ENCODE results near the gene CREB3L1. TPM values are rescaled to one million over a fixed set of nuclear protein-coding genes. Genes with fewer than 3 reads are reported as not detected.

The CREB3L1 gene
- total and polyA plus RNA-seq, 2 donors (not counting 3 experiments of a cell fraction or from before 2014, with no cell fraction given): 0.23 to 0.84 TPM

DNA sequence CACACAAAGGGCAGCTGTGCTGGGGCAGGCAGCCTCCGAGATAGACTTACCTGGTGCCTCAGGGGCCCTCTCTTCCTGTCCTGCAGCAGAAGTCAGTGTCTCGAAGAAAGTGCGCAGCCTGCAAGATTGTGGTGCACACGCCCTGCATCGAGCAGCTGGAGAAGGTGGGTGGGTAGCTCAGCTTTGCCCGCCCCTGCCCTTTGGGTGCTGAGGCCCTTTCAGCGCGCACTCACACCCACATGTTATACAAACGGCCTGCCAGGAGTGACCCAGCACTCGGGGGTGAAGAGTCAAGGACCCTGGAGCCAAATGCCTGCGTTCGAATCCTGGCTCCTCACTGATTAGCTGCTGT, 90.4 kb downstream of the CREB3L1 start:
- intact Hi-C loops (cut with micrococcal nuclease): loop anchor here (1.0 kb wide), 3 partner anchors 16 to 129 kb away; partner anchors contain the start of gene DGKZ
- CTCF ChIA-PET: interaction anchor here (1.7 to 11.6 kb wide), 3 partner anchors 16 to 24 kb away, joined by 5 to 200 read pairs (median 9); partner anchors contain the start of genes CHRM4 and DGKZ
- no peak for FAIRE-seq

More for the DNA sequence above, 90.4 kb downstream of the CREB3L1 start:
- H2AFZ ChIP-seq (ENCODE audit: low read depth, low read length): no peak overlapping the region
- no TSS peak for BruUV-seq (replicated peaks)
- peaks cover 14% of the 10 kb centered on the region for H3K79me2 ChIP-seq (ENCODE audit: control insufficient read depth, insufficient read depth, low read length)
- peaks cover 0 to 13% of the 10 kb centered on the region in 2 experiments for H3K36me3 ChIP-seq (ENCODE audit: control insufficient read depth in 2 of 2, extremely low read depth in 1 of 2, insufficient read depth in 2 of 2, low read length in 2 of 2)
- H3K4me3 ChIP-seq (replicated peaks in 1 of 3; ENCODE audit: insufficient read depth in 1 of 3, low read depth in 1 of 3, low read length in 3 of 3): no peak overlapping the region
- H3K9ac ChIP-seq (replicated peaks; ENCODE audit: extremely low read depth, insufficient read depth, low read length): no peak overlapping the region
- H3K9me3 ChIP-seq (replicated peaks; ENCODE audit: control insufficient read depth, insufficient read depth, low read length): no peaks in the 10 kb centered on the region
- no peak overlapping the region for H3K27ac ChIP-seq (ENCODE audit: insufficient read depth, low read depth, low read length)
- H3K4me2 ChIP-seq (ENCODE audit: insufficient read depth, low read length): no peak overlapping the region
- no peaks in the 10 kb centered on the region for H4K20me1 ChIP-seq (replicated peaks; ENCODE audit: control insufficient read depth, extremely low read depth, insufficient read depth, low read length)
- no peaks in the 10 kb centered on the region for H3K9me1 ChIP-seq (replicated peaks; ENCODE audit: control insufficient read depth, extremely low read depth, insufficient read depth, low read length)
- H3K27me3 ChIP-seq (ENCODE audit: control insufficient read depth in 2 of 2, insufficient read depth in 2 of 2, low read length in 2 of 2): no peaks in the 10 kb centered on the region
- POLR2A ChIA-PET: no interaction called here
- peaks cover 13% of the 10 kb centered on the region for H3K4me1 ChIP-seq (ENCODE audit: control insufficient read depth, extremely low read depth, insufficient read depth, low read length)
- DNase-seq (ENCODE audit: low read depth, low spot score): no peak
- dilution Hi-C loops (cut with MboI; ENCODE audit: extremely low pct_ligation_motif_present, low sequenced_read_pairs): no loop called here
- TF ChIP-seq EZH2 (IDR thresholded peaks at IDR 0.05; ENCODE audit: borderline replicate concordance, low read depth, low read length, severe bottlenecking): no peak
- TF ChIP-seq, protein P1, sequence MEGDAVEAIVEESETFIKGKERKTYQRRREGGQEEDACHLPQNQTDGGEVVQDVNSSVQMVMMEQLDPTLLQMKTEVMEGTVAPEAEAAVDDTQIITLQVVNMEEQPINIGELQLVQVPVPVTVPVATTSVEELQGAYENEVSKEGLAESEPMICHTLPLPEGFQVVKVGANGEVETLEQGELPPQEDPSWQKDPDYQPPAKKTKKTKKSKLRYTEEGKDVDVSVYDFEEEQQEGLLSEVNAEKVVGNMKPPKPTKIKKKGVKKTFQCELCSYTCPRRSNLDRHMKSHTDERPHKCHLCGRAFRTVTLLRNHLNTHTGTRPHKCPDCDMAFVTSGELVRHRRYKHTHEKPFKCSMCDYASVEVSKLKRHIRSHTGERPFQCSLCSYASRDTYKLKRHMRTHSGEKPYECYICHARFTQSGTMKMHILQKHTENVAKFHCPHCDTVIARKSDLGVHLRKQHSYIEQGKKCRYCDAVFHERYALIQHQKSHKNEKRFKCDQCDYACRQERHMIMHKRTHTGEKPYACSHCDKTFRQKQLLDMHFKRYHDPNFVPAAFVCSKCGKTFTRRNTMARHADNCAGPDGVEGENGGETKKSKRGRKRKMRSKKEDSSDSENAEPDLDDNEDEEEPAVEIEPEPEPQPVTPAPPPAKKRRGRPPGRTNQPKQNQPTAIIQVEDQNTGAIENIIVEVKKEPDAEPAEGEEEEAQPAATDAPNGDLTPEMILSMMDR (IDR thresholded peaks at IDR 0.05; ENCODE audit: extremely low read depth in 1 of 2, insufficient read depth in 1 of 2, low read depth in 1 of 2, low read length in 2 of 2): no peak
- TF ChIP-seq POLR2A (IDR thresholded peaks at IDR 0.05; ENCODE audit: low read depth, low read length): no peak
- TF ChIP-seq, protein P2, sequence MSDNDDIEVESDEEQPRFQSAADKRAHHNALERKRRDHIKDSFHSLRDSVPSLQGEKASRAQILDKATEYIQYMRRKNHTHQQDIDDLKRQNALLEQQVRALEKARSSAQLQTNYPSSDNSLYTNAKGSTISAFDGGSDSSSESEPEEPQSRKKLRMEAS (IDR thresholded peaks at IDR 0.05; ENCODE audit: insufficient read depth, insufficient read length): no peak
- no peak for TF ChIP-seq FOS (IDR thresholded peaks at IDR 0.05; ENCODE audit: borderline replicate concordance, insufficient read depth, low read length)
- TF ChIP-seq GATA2 (IDR thresholded peaks at IDR 0.05; ENCODE audit: insufficient read depth, insufficient read length, low read depth, low read length): no peak
- no peak for TF ChIP-seq POLR2AphosphoS5 (IDR thresholded peaks at IDR 0.05; ENCODE audit: insufficient read depth, low read depth, low read length)

All from endothelial cell of umbilical vein (primary cell).